Activated CD4-positive, alpha-beta T cell treated with anti-CD3 and anti-CD28 coated beads, Interleukin-10, Interleukin-2, amounts not matched to agents 100 ng/mL and 50 ng/mL, durations not matched to agents 16 hours and 8 hours (primary cell): ENCODE measurements around the gene MAP4K1.
A peak's percentile ranks its signal among the peaks of the same experiment; 100 is the strongest.

ENCODE experiments used
- DNase-seq: peaks from one replicate; pipeline ENCODE4 v3.0.0-alpha.2; 2020

The MAP4K1 gene

GRCh38 chr19:38543286-38543806, 74.4 kb downstream of the MAP4K1 start:
- DNase-seq, result no peak

- DNase-seq, result no peak
Observed at GRCh38 chr19:38542040-38542439, 75.7 kb downstream of the MAP4K1 start.

- DNase-seq, result no peak
Observed at GRCh38 chr19:38539751-38540150, 78.0 kb downstream of the MAP4K1 start.

GRCh38 chr19:38538793-38539528, 78.8 kb downstream of the MAP4K1 start:
- peak; percentile 84 for DNase-seq

GRCh38 chr19:38538386-38538785, 79.4 kb downstream of the MAP4K1 start:
- DNase-seq, result no peak
